ENCODE results near the gene IRS1. TPM values are rescaled to one million over a fixed set of nuclear protein-coding genes. Genes with fewer than 3 reads are reported as not detected.

Gene IRS1
- total RNA-seq, 1 experiment from 2014 or later = 38.8 TPM

GRCh38 chr2:226836548-226836885 is 36.9 kb upstream of the IRS1 start:
- ATAC-seq = peak; percentile 2; the same call in 1 of the 2 replicates
- DNase-seq = no peak
- 0 out of 2 replicates have a peak, but pooled peaks cover 4% of the 10 kb centered on the region for H4K20me1 ChIP-seq (ENCODE audit: low read length)
- H3F3A ChIP-seq (ENCODE audit: low read length, unreplicated experiment) = no peaks in the 10 kb centered on the region
- TF ChIP-seq EZH2phosphoT487 (IDR thresholded peaks at IDR 0.05; ENCODE audit: borderline replicate concordance, low read length) (no peak), EZH2 (IDR thresholded peaks at IDR 0.05; ENCODE audit: low read length, unreplicated experiment) (no peak), CTCF (conservative IDR thresholded peaks at IDR 0.05; ENCODE audit: low read depth, low read length) (no peak)
- peaks cover 39% of the 10 kb centered on the region for H3K4me1 ChIP-seq (ENCODE audit: insufficient read depth, low read length)
- H2AFZ ChIP-seq (ENCODE audit: low read length) = peak overlapping the region; percentile 82
- H3K4me2 ChIP-seq (ENCODE audit: low read length) = peak overlapping the region; percentile 98
- H3K4me3 ChIP-seq (ENCODE audit: low read length) = peak overlapping the region; percentile 84
- peaks cover 61% of the 10 kb centered on the region for H3K79me2 ChIP-seq (ENCODE audit: low read length)
- no peaks in the 10 kb centered on the region for H3K36me3 ChIP-seq (ENCODE audit: low read depth, low read length)
- CTCF ChIA-PET = no interaction called here
- H3K9me2 ChIP-seq (replicated peaks; ENCODE audit: low read length) = no peaks in the 10 kb centered on the region
- POLR2A ChIA-PET (ENCODE audit: unreplicated experiment) = interaction anchor here (0.7 kb wide), 2 partner anchors 260 to 718 kb away, joined by 3 to 6 read pairs; no protein-coding TSS in a partner anchor
- intact Hi-C loops (cut with micrococcal nuclease) = loop anchor here (5.0 kb wide), 1 partner anchor 76 kb away; no protein-coding TSS in a partner anchor
- H3K27ac ChIP-seq (ENCODE audit: low read length) = peak overlapping the region; percentile 95
- no peaks in the 10 kb centered on the region for H3K9me3 ChIP-seq (ENCODE audit: low read length)
- H3K27me3 ChIP-seq (ENCODE audit: low read length) = no peaks in the 10 kb centered on the region
- BruUV-seq (replicated peaks) = TSS peak; percentile 66
- H3K9ac ChIP-seq (ENCODE audit: low read length) = peak overlapping the region; percentile 97

GRCh38 chr2:226835796-226836547 is 36.4 kb upstream of the IRS1 start, which contains the start of gene RHBDD1:
Gene RHBDD1, plus strand, starts transcription at chr2:226836054. Its CDS starts 28,640 bp downstream, at chr2:226864694.
- no TSS peak for BruUV-seq (replicated peaks)
- H3K9me2 ChIP-seq (replicated peaks; ENCODE audit: low read length) = no peaks in the 10 kb centered on the region
- POLR2A ChIA-PET (ENCODE audit: unreplicated experiment) = interaction anchor here (0.6 to 0.7 kb wide), 3 partner anchors 144 to 718 kb away, joined by 3 to 6 read pairs (median 3); no protein-coding TSS in a partner anchor
- CTCF ChIA-PET = interaction anchor here (0.7 kb wide), 1 partner anchor 14 kb away, joined by 3 read pairs; no protein-coding TSS in a partner anchor
- peak within 1 kb of the TSS; percentile 97 for H3K9ac ChIP-seq (ENCODE audit: low read length)
- peak within 1 kb of the TSS; percentile 84 for H3K4me3 ChIP-seq (ENCODE audit: low read length)
- no peaks in the 10 kb centered on the region for H3K36me3 ChIP-seq (ENCODE audit: low read depth, low read length)
- H4K20me1 ChIP-seq (ENCODE audit: low read length) = 0 out of 2 replicates have a peak, but pooled peaks cover 4% of the 10 kb centered on the region
- intact Hi-C loops (cut with micrococcal nuclease) = loop anchor here (2.0 to 5.0 kb wide), 2 partner anchors 76 to 149 kb away; no protein-coding TSS in a partner anchor
- H3K9me3 ChIP-seq (ENCODE audit: low read length) = no peaks in the 10 kb centered on the region
- H3K4me2 ChIP-seq (ENCODE audit: low read length) = peak within 1 kb of the TSS; percentile 98
- TF ChIP-seq EZH2phosphoT487 (IDR thresholded peaks at IDR 0.05; ENCODE audit: borderline replicate concordance, low read length) (no peak), CTCF (conservative IDR thresholded peaks at IDR 0.05; ENCODE audit: low read depth, low read length) (no peak)
- peaks cover 61% of the 10 kb centered on the region for H3K79me2 ChIP-seq (ENCODE audit: low read length)
- peak; percentile 89 for ATAC-seq
- H2AFZ ChIP-seq (ENCODE audit: low read length) = peak within 1 kb of the TSS; percentile 82
- H3K27ac ChIP-seq (ENCODE audit: low read length) = peak within 1 kb of the TSS; percentile 95
- H3K27me3 ChIP-seq (ENCODE audit: low read length) = no peaks in the 10 kb centered on the region
- DNase-seq = peak; percentile 97
- H3F3A ChIP-seq (ENCODE audit: low read length, unreplicated experiment) = no peaks in the 10 kb centered on the region
- peaks cover 39% of the 10 kb centered on the region for H3K4me1 ChIP-seq (ENCODE audit: insufficient read depth, low read length)

Data from PC-3 (cell line).